PC-3 (cell line): Measurements from ENCODE around the gene MAP3K5. TPM values are rescaled to one million over a fixed set of nuclear protein-coding genes. Genes with fewer than 3 reads are reported as not detected.

Source experiments
- ATAC-seq: fragments of 200-7000 bp; cut with Tn5 transposase; 2 replicates; pipeline ENCODE4 v1.9.1; 2020; ENCODE audit warnings: mild to moderate bottlenecking, moderate library complexity
- BruUV-seq: library from RNA; stranded (reverse); fragments of 400-500 nt; replicated peaks from 2 replicates; lab custom pipeline; 2021; lab: Mats Ljungman, UMichigan
- CTCF ChIA-PET: fragments of 300-600 bp; sonication (Branson Sonifier 250); formaldehyde crosslinking; loops from one replicate; lab custom pipeline; 2022; ENCODE audit warnings: antibody characterized with exemption; lab: Charles Lee
- POLR2A ChIA-PET: fragments of 300-600 bp; sonication (Branson Sonifier 250); formaldehyde crosslinking; loops from one replicate; lab custom pipeline; 2022; ENCODE audit warnings: antibody characterized with exemption; ENCODE audit not compliant: unreplicated experiment; lab: Charles Lee
- DNase-seq: peaks from one replicate; pipeline ENCODE4 v3.0.0-alpha.2; 2015
- H2AFZ ChIP-seq: fragments of 300-600 bp; sonication (generic); 2 replicates; pipeline ENCODE4 v1.6.0; 2016; ENCODE audit warnings: antibody characterized with exemption, low read length
- H3F3A ChIP-seq: fragments of 300-600 bp; sonication (generic); one replicate; pipeline ENCODE4 v1.6.0; 2017; ENCODE audit warnings: antibody characterized with exemption, low read length, control low read depth, mild to moderate bottlenecking; ENCODE audit not compliant: unreplicated experiment
- H3K27ac ChIP-seq: fragments of 300-600 bp; sonication (generic); 2 replicates; pipeline ENCODE4 v1.5.1; 2016; ENCODE audit warnings: mild to moderate bottlenecking, low read length
- H3K27me3 ChIP-seq: fragments of 300-600 bp; sonication (generic); 2 replicates; pipeline ENCODE4 v1.6.1; 2016; ENCODE audit warnings: low read length, mixed read lengths
- H3K36me3 ChIP-seq: fragments of 300-600 bp; sonication (generic); 2 replicates; pipeline ENCODE4 v1.6.1; 2016; ENCODE audit warnings: low read depth, mixed run types, low read length, mixed read lengths
- H3K4me1 ChIP-seq: fragments of 300-600 bp; sonication (generic); 2 replicates; pipeline ENCODE4 v1.5.1; 2016; ENCODE audit warnings: low read length; ENCODE audit not compliant: insufficient read depth
- H3K4me2 ChIP-seq: fragments of 300-600 bp; sonication (generic); 2 replicates; pipeline ENCODE4 v1.6.0; 2016; ENCODE audit warnings: low read length
- H3K4me3 ChIP-seq: fragments of 300-600 bp; sonication (generic); 2 replicates; pipeline ENCODE4 v1.5.1; 2016; ENCODE audit warnings: mild to moderate bottlenecking, low read length, mixed read lengths
- H3K79me2 ChIP-seq: fragments of 300-600 bp; sonication (generic); 2 replicates; pipeline ENCODE4 v1.6.1; 2017; ENCODE audit warnings: low read length, mixed read lengths
- H3K9ac ChIP-seq: fragments of 300-600 bp; sonication (generic); 2 replicates; pipeline ENCODE4 v1.6.0; 2016; ENCODE audit warnings: mild to moderate bottlenecking, low read length
- H3K9me2 ChIP-seq: fragments of 300-600 bp; sonication (generic); replicated peaks from 2 replicates; pipeline ENCODE4 v1.6.1; 2016; ENCODE audit warnings: mixed run types, low read length, mixed read lengths
- H3K9me3 ChIP-seq: fragments of 300-600 bp; sonication (generic); 2 replicates; pipeline ENCODE4 v1.6.1; 2016; ENCODE audit warnings: low read length, mixed read lengths
- H4K20me1 ChIP-seq: fragments of 300-600 bp; sonication (generic); 2 replicates; pipeline ENCODE4 v1.6.1; 2016; ENCODE audit warnings: low read length, mixed read lengths
- CTCF ChIP-seq: fragments of 300-600 bp; sonication (generic); conservative IDR thresholded peaks from 2 replicates; pipeline ENCODE4 v1.5.1; 2017; ENCODE audit warnings: antibody characterized with exemption, low read depth, mild to moderate bottlenecking, low read length
- EZH2 ChIP-seq: fragments of 300-600 bp; sonication (generic); IDR thresholded peaks from one replicate; pipeline ENCODE4 v1.6.1; 2017; ENCODE audit warnings: antibody characterized with exemption, mild to moderate bottlenecking, low read length; ENCODE audit not compliant: unreplicated experiment
- EZH2phosphoT487 ChIP-seq: fragments of 300-600 bp; sonication (generic); IDR thresholded peaks from 2 replicates; pipeline ENCODE4 v1.6.1; 2018; ENCODE audit warnings: mild to moderate bottlenecking, antibody characterized with exemption, low read length, borderline replicate concordance
- intact Hi-C: fragments of 100-400 bp; cut with micrococcal nuclease; formaldehyde crosslinking; loops from 2 replicates; pipeline ENCODE4 v1.9.0; 2023
- total RNA-seq: library from RNA; depleted of rRNA; stranded (reverse); fragments of >200 nt; gene quantifications from 2 replicates; pipeline ENCODE4 v1.2.3, GENCODE V29; 2014

Gene MAP3K5
- total RNA-seq, 1 experiment from 2014 or later: 4.3 TPM

GRCh38 chr6:136607932-136608772, 184.1 kb downstream of the MAP3K5 start:
- H3K4me2 ChIP-seq: peak overlapping the region; percentile 60

GRCh38 chr6:136607204-136607931, 184.9 kb downstream of the MAP3K5 start:
- peak; percentile 37 for ATAC-seq
- intact Hi-C loops: no loop called here
- H3K4me3 ChIP-seq: no peak overlapping the region
- no TSS peak for BruUV-seq
- H3K27ac ChIP-seq: peak overlapping the region; percentile 97
- no peaks in the 10 kb centered on the region for H3K79me2 ChIP-seq
- no peaks in the 10 kb centered on the region for H3K36me3 ChIP-seq
- peak; percentile 65 for DNase-seq
- ChIA-PET CTCF (interaction anchor here (0.7 to 1.3 kb wide), 2 partner anchors 185 to 216 kb away, joined by 3 to 12 read pairs; partner anchors contain the start of gene MAP3K5), POLR2A (no interaction called here)
- H3F3A ChIP-seq: peaks cover 4% of the 10 kb centered on the region
- H3K4me1 ChIP-seq: peaks cover 43% of the 10 kb centered on the region
- no peaks in the 10 kb centered on the region for H3K27me3 ChIP-seq
- TF ChIP-seq EZH2phosphoT487 (no peak), CTCF (no peak), EZH2 (no peak)
- H3K4me2 ChIP-seq: peak overlapping the region; percentile 60
- H3K9me3 ChIP-seq: no peaks in the 10 kb centered on the region
- H3K9me2 ChIP-seq: no peaks in the 10 kb centered on the region
- no peak overlapping the region for H2AFZ ChIP-seq
- peak overlapping the region; percentile 61 for H3K9ac ChIP-seq
- no peaks in the 10 kb centered on the region for H4K20me1 ChIP-seq

More at GRCh38 chr6:136607932-136608772, 184.1 kb downstream of the MAP3K5 start:
- ATAC-seq (no peak), DNase-seq (peak; percentile 76)
- Histone ChIP-seq H3K9me2 (no peaks in the 10 kb centered on the region), H3K36me3 (no peaks in the 10 kb centered on the region), H3K79me2 (no peaks in the 10 kb centered on the region), H3K9me3 (no peaks in the 10 kb centered on the region), H3K27ac (peak overlapping the region; percentile 97), H3K27me3 (no peaks in the 10 kb centered on the region), H3K4me1 (peaks cover 43% of the 10 kb centered on the region), H2AFZ (no peak overlapping the region), H3F3A (peaks cover 4% of the 10 kb centered on the region), H4K20me1 (no peaks in the 10 kb centered on the region), H3K9ac (peak overlapping the region; percentile 73), H3K4me3 (no peak overlapping the region)
- intact Hi-C loops: loop anchor here (1.0 kb wide), 1 partner anchor 36 kb away; no protein-coding TSS in a partner anchor
- POLR2A ChIA-PET: no interaction called here
- TF ChIP-seq EZH2phosphoT487: no peak
- TF ChIP-seq CTCF: peak; percentile 73
- CTCF ChIA-PET: interaction anchor here (1.3 kb wide), 1 partner anchor 184 kb away, joined by 12 read pairs; the partner anchor contains the start of gene MAP3K5
- no TSS peak for BruUV-seq
